Ishikawa (cell line): ENCODE data around the gene ALPL.
A peak's percentile ranks its signal among the peaks of the same experiment; 100 is the strongest.

ENCODE experiments used
- CEBPB ChIP-seq: IDR thresholded peaks from 2 replicates; pipeline ENCODE4 v1.6.1; 2012
- CREB1 ChIP-seq: IDR thresholded peaks from 2 replicates; pipeline ENCODE4 v1.6.1; 2012; ENCODE audit warnings: low read depth
- EGR1 ChIP-seq: IDR thresholded peaks from 2 replicates; pipeline ENCODE4 v1.6.1; 2012
- EP300 ChIP-seq: IDR thresholded peaks from 2 replicates; pipeline ENCODE4 v1.6.1; 2012; ENCODE audit warnings: borderline replicate concordance
- FOXM1 ChIP-seq: IDR thresholded peaks from 2 replicates; pipeline ENCODE4 v1.6.1; 2012; ENCODE audit warnings: low read depth, borderline replicate concordance
- MAX ChIP-seq: IDR thresholded peaks from 2 replicates; pipeline ENCODE4 v1.6.1; 2012
- NFIC ChIP-seq: IDR thresholded peaks from 2 replicates; pipeline ENCODE4 v1.6.1; 2012
- RAD21 ChIP-seq: IDR thresholded peaks from 2 replicates; pipeline ENCODE4 v1.6.1; 2012; ENCODE audit warnings: low read depth
- REST ChIP-seq: IDR thresholded peaks from 2 replicates; pipeline ENCODE4 v1.6.1; 2012; ENCODE audit warnings: low read depth, mild to moderate bottlenecking
- TAF1 ChIP-seq: IDR thresholded peaks from 2 replicates; pipeline ENCODE4 v1.6.1; 2012; ENCODE audit warnings: low read depth, mild to moderate bottlenecking
- TCF12 ChIP-seq: IDR thresholded peaks from 2 replicates; pipeline ENCODE4 v1.6.1; 2012; ENCODE audit warnings: low read depth
- TEAD4 ChIP-seq: IDR thresholded peaks from 2 replicates; pipeline ENCODE4 v1.6.1; 2012
- YY1 ChIP-seq: IDR thresholded peaks from 2 replicates; pipeline ENCODE4 v1.6.1; 2012; ENCODE audit warnings: low read depth
- ZBTB7A ChIP-seq: IDR thresholded peaks from 2 replicates; pipeline ENCODE4 v1.6.1; 2012; ENCODE audit warnings: low read depth
- TF ChIP-seq, protein P1 (sequence below): IDR thresholded peaks from 2 replicates; pipeline ENCODE4 v1.6.1; 2012

Gene ALPL

GRCh38 chr1:21544095-21544494 lies 34.9 kb downstream of the ALPL start:
- no peak for TF ChIP-seq MAX
- TF ChIP-seq RAD21 = no peak
- TF ChIP-seq TCF12 = no peak
- no peak for TF ChIP-seq EGR1
- TF ChIP-seq ZBTB7A = no peak
- TF ChIP-seq TEAD4 = no peak
- TF ChIP-seq CEBPB = no peak
- no peak for TF ChIP-seq FOXM1
- no peak for TF ChIP-seq TAF1

DNA sequence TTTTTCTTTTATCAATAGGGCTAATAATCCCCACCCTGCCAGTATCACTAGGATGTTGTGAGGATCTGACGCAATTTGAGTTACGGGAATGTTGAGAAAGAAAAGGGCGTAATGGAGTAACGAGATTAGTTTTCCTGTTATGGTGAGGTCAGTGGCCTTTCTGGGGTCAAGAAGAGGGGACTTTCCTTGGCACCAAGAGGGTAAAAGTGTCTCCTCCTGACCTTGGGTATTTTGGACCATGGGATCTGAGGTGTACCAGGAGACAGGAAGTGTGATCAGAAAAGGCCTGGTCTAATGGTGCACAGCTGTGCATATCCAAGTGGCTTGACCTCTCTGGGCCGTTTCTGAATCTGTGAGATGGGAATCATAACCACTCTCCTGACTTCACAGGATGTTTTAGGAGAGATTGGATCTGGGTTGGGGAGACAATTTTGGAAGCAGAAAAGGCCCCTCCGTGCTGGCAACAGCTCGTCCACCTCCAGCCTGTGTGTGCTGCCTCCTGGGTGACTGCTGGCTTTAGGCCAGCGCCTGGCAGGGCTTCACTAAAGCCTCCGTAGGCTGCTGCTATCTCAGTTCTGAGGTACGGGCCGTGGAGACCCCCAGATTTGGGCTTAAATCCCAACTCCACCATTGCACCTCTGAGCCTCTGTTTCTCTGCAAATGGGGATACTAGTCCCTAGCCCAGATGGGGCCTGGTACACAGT lies 37.1 kb downstream of the ALPL start:
- TF ChIP-seq TCF12 = no peak
- TF ChIP-seq CREB1 = no peak
- no peak for TF ChIP-seq REST
- no peak for TF ChIP-seq FOXM1
- TF ChIP-seq RAD21 = no peak
- no peak for TF ChIP-seq TEAD4
- TF ChIP-seq YY1 = no peak
- TF ChIP-seq ZBTB7A = no peak
- TF ChIP-seq MAX = no peak
- TF ChIP-seq CEBPB = no peak
- TF ChIP-seq, protein P1, sequence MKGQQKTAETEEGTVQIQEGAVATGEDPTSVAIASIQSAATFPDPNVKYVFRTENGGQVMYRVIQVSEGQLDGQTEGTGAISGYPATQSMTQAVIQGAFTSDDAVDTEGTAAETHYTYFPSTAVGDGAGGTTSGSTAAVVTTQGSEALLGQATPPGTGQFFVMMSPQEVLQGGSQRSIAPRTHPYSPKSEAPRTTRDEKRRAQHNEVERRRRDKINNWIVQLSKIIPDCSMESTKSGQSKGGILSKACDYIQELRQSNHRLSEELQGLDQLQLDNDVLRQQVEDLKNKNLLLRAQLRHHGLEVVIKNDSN = no peak

GRCh38 chr1:21547876-21548275 lies 38.7 kb downstream of the ALPL start:
- no peak for TF ChIP-seq MAX
- no peak for TF ChIP-seq YY1
- no peak for TF ChIP-seq NFIC
- TF ChIP-seq, protein P1 = no peak
- no peak for TF ChIP-seq TEAD4
- TF ChIP-seq TCF12 = no peak
- TF ChIP-seq ZBTB7A = no peak
- TF ChIP-seq CEBPB = no peak
- no peak for TF ChIP-seq REST
- TF ChIP-seq CREB1 = no peak
- no peak for TF ChIP-seq EP300
- no peak for TF ChIP-seq FOXM1
- TF ChIP-seq RAD21 = no peak
- no peak for TF ChIP-seq EGR1
- no peak for TF ChIP-seq TAF1

- TF ChIP-seq RAD21 (no peak), YY1 (no peak), REST (peak; percentile 18; the same call in 1 of the 2 replicates), TCF12 (no peak)
- TF ChIP-seq, protein P1 = no peak
These were observed 40.9 kb downstream of the ALPL start for GRCh38 chr1:21550097-21550496.
